Activated T-cell treated with anti-CD3 and anti-CD28 coated beads, Interleukin-2, amount 50 U/mL, for 4 hours (primary cell): ENCODE data around the gene KCTD7. TPM values are rescaled to one million over a fixed set of nuclear protein-coding genes. Genes with fewer than 3 reads are reported as not detected.
A peak's percentile ranks its signal among the peaks of the same experiment; 100 is the strongest.
"Not testable (repeated sequence)": the region's sequence is repeated elsewhere in the genome, so short reads cannot be mapped to it uniquely, and the experiment has no call there.

Source experiments
- ATAC-seq, 2 donors: fragments of 200-7000 bp; cut with Tn5 transposase; one replicate each; pipeline ENCODE4 v1.10.0; 2021
- DNase-seq: peaks from one replicate; pipeline ENCODE4 v3.0.0-alpha.2; 2020
- H3K27me3 Mint-ChIP-seq: one replicate; pipeline ENCODE4 v1.8.0; 2021; ENCODE audit warnings: low read depth, mixed read lengths
- H3K36me3 Mint-ChIP-seq: one replicate; pipeline ENCODE4 v1.8.0; 2022; ENCODE audit warnings: mixed read lengths; ENCODE audit not compliant: insufficient read depth
- H3K4me1 Mint-ChIP-seq: one replicate; pipeline ENCODE4 v1.8.0; 2021; ENCODE audit warnings: low read depth, mixed read lengths
- H3K4me3 Mint-ChIP-seq: one replicate; pipeline ENCODE4 v1.8.0; 2021; ENCODE audit warnings: mild to moderate bottlenecking, moderate library complexity, mixed read lengths
- H3K9me3 Mint-ChIP-seq: one replicate; pipeline ENCODE4 v1.8.0; 2021; ENCODE audit warnings: mixed read lengths
- total RNA-seq, 3 donors: library from RNA; stranded (reverse); gene quantifications; one replicate each; pipeline ENCODE4 v1.2.1, GENCODE V29; 2021

The KCTD7 gene
- total RNA-seq, 3 donors from 2014 or later, result 3.1 to 3.9 (median 3.6) TPM

GRCh38 chr7:66631471-66631870 lies 2.8 kb downstream of the KCTD7 start:
- Mint-ChIP-seq H3K9me3 (no peaks in the 10 kb centered on the region), H3K36me3 (peaks cover 7% of the 10 kb centered on the region), H3K4me3 (peak overlapping the region; percentile 22), H3K27me3 (no peaks in the 10 kb centered on the region), H3K4me1 (peaks cover 49% of the 10 kb centered on the region)
- no peak for ATAC-seq
- no peak for DNase-seq

DNA sequence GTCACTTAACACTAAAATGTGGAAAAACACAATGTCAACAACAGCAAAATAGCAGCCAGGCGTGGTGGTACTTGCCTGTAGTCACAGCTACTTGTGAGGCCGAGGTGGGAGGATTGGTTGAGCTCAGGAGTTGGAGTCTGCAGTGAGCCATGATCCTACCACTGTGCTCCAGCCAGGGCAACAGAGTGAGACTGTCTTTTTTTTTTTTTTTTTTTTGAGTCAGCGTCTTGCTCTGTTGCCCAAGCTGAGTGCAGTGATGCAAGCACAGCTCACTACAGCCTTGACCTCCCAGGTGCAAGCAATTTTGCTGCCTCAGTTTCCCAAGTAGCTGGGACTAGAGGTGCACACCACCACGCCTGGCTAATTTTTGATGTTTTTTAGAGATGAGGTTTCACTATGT lies 6.1 kb downstream of the KCTD7 start:
- Mint-ChIP-seq H3K36me3 (peaks cover 18% of the 10 kb centered on the region), H3K4me3 (no peak overlapping the region), H3K27me3 (no peaks in the 10 kb centered on the region), H3K4me1 (peaks cover 41% of the 10 kb centered on the region), H3K9me3 (no peaks in the 10 kb centered on the region)
- no peak for ATAC-seq
- no peak for DNase-seq

DNA sequence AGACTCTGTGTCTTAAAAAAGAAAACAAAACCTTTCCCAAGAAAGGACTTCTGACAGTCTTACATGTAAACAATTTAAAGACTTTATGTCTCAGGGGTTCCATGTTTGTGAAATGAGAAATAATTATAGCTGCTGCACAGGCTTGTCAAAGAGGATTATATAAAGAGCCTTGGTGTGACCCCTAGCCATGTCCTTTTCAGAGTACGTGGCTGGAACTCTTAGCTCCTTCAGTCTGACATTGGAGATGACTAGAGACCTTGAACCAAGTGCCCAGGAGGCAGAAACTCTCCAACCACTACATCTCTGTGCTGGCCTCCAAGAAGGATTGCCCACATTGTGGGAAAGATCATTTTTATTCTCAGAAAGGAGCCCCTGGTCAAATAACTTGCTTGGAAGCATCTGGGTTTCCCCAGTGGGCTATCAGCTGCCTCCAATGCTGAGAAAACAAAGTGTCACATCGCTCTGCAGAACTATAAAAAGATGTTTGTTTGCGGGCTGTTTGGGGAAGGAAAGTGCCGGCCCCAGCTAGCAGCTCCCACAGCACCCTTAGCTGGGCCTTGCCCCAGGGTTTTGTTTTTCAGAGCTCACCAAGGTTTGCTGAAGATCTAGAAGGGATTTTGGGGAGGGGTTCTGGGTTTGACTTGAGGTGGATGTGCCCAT lies 6.8 kb downstream of the KCTD7 start:
- H3K4me3 Mint-ChIP-seq, H3K27me3 Mint-ChIP-seq, H3K9me3 Mint-ChIP-seq, DNase-seq, ATAC-seq: not testable (repeated sequence)
- Mint-ChIP-seq H3K36me3 (peaks cover 23% of the 10 kb centered on the region), H3K4me1 (peaks cover 34% of the 10 kb centered on the region)

DNA sequence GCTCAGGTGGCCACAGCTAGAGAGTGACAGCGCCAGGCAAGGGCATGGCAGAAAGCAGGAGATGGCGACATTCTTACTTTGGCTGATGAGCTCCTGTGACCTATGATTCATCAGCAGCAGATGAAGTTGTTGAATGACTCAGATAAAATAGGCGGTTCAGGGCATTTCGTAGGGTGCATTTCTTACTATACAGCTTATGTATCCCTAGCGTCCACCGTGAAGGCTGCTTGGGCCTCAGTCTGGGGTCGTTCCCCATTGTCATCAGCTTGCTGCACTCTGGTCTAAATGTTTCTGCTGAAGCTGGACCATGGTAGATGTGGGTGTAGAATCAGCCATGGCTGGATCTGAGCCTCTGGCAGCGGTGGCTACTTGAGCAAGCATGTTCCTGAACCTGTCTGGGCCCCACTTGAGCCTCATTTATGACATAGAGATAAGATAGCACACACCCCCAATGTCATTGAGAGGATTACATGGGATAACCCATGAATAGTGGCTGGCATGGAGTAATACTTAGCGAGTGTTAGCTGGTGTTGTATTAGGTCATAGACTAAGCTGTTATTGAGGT lies 7.4 kb downstream of the KCTD7 start:
- Mint-ChIP-seq H3K36me3 (peaks cover 26% of the 10 kb centered on the region), H3K4me1 (peaks cover 28% of the 10 kb centered on the region)
- peak; percentile 90 to 97 for ATAC-seq
- H3K4me3 Mint-ChIP-seq, H3K9me3 Mint-ChIP-seq, DNase-seq, H3K27me3 Mint-ChIP-seq: not testable (repeated sequence)

DNA sequence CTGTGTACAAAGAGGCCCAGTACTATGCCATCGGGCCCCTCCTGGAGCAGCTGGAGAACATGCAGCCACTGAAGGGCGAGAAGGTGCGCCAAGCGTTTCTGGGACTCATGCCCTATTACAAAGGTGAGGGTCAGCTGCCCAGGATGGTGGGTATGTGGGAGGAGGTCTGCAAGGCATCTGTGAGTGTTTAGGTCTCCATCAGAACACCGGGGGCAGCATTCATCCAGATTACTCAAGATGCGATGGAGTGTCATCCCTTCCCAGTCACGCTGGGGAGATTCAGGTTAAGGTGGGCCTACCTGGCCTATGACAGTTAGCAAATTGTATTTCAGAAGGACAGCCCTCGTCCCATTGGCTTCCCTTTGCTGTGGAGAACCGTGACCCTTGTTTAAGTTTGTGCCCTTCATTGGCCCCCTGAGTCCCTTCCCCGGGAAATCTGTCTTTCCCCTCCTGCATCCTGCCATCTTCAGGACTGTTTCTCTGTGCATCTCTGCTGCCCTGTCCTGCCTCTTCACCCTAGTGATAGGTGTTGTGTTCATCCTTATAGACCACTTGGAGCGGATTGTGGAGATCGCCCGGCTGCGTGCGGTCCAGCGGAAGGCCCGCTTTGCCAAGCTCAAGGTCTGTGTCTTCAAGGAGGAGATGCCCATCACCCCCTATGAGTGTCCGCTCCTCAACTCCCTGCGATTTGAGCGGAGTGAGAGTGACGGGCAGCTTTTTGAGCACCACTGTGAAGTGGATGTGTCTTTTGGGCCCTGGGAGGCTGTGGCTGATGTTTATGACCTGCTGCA lies 9.8 kb downstream of the KCTD7 start:
- Mint-ChIP-seq H3K27me3 (no peaks in the 10 kb centered on the region), H3K36me3 (peaks cover 28% of the 10 kb centered on the region), H3K4me3 (no peak overlapping the region), H3K9me3 (no peaks in the 10 kb centered on the region), H3K4me1 (peaks cover 11% of the 10 kb centered on the region)
- DNase-seq (no peak), ATAC-seq (no peak)

GRCh38 chr7:66639773-66640172 lies 11.1 kb downstream of the KCTD7 start:
- Mint-ChIP-seq H3K4me3 (no peak overlapping the region), H3K9me3 (no peaks in the 10 kb centered on the region), H3K36me3 (peaks cover 30% of the 10 kb centered on the region), H3K27me3 (no peaks in the 10 kb centered on the region), H3K4me1 (peaks cover 7% of the 10 kb centered on the region)
- ATAC-seq (no peak), DNase-seq (no peak)

GRCh38 chr7:66640802-66641525 lies 12.3 kb downstream of the KCTD7 start:
- H3K9me3 Mint-ChIP-seq, result no peaks in the 10 kb centered on the region
- DNase-seq, result no peak
- no peak overlapping the region for H3K4me3 Mint-ChIP-seq
- H3K27me3 Mint-ChIP-seq, result no peaks in the 10 kb centered on the region
- no peak for ATAC-seq
- peaks cover 7% of the 10 kb centered on the region for H3K4me1 Mint-ChIP-seq
- peaks cover 35% of the 10 kb centered on the region for H3K36me3 Mint-ChIP-seq

DNA sequence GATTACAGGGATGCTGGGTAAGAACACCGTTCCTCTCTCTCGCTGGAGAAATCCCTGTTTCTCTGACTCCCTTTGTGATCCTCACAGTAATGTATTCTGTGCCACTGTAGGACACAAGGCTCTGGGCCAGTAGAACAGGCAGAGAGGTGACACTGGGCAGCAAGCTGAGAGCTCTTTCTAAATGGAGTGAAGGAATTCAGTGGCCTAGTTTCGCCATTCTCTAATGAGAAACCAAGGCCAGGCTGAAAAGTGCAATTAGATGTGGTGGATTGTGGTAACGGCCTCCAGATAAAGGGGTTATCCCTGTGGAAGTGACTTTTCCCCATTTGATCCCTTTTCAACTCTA lies 12.8 kb downstream of the KCTD7 start:
- no peak for DNase-seq
- H3K4me1 Mint-ChIP-seq, result peaks cover 5% of the 10 kb centered on the region
- H3K4me3 Mint-ChIP-seq, result no peak overlapping the region
- H3K36me3 Mint-ChIP-seq, result peaks cover 36% of the 10 kb centered on the region
- H3K27me3 Mint-ChIP-seq, result no peaks in the 10 kb centered on the region
- H3K9me3 Mint-ChIP-seq, result no peaks in the 10 kb centered on the region
- no peak for ATAC-seq

DNA sequence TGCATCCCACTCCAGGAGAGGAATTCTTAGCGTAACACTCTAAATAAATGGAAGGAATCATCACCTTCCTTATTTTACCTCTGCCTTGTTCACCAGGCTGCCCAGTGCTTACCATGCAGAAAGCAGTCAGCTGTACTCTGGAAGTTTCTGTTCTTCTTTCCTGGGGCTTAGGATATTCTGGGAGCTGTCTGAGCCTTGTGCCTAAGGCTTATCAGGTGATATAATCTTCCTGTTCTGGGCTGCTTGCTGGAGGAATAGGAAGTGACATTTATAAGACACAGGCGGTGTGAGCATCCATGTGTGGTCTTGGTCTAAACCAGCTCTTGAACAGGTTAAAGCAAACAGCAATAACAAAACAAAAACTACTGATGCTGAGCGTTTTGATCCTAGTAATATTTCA lies 13.5 kb downstream of the KCTD7 start:
- peaks cover 40% of the 10 kb centered on the region for H3K36me3 Mint-ChIP-seq
- no peaks in the 10 kb centered on the region for H3K9me3 Mint-ChIP-seq
- DNase-seq, result no peak
- peaks cover 5% of the 10 kb centered on the region for H3K4me1 Mint-ChIP-seq
- no peaks in the 10 kb centered on the region for H3K27me3 Mint-ChIP-seq
- H3K4me3 Mint-ChIP-seq, result no peak overlapping the region
- ATAC-seq, result no peak

DNA sequence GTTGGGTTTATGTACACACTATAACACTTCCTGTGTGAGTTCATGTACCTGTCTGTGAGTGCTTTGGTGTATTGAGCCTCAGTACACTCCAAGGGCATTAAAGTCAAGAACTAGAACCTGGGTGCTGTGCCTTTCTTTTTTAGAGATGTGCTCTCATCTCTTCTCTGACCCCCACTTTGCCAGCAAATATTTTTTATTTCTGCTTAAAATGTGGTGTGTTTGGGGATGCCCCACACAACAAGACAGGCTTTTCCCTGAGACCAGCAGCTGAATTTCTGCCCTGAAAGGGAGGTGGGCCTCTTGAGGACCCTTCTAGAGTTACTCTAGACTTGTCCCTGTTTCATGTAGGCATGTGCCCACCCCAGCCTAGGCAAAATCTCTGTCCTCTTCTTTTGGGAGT lies 14.3 kb downstream of the KCTD7 start:
- no peaks in the 10 kb centered on the region for H3K9me3 Mint-ChIP-seq
- ATAC-seq, result no peak
- H3K27me3 Mint-ChIP-seq, result no peaks in the 10 kb centered on the region
- H3K36me3 Mint-ChIP-seq, result peaks cover 40% of the 10 kb centered on the region
- DNase-seq, result no peak
- no peak overlapping the region for H3K4me3 Mint-ChIP-seq
- H3K4me1 Mint-ChIP-seq, result peaks cover 5% of the 10 kb centered on the region

DNA sequence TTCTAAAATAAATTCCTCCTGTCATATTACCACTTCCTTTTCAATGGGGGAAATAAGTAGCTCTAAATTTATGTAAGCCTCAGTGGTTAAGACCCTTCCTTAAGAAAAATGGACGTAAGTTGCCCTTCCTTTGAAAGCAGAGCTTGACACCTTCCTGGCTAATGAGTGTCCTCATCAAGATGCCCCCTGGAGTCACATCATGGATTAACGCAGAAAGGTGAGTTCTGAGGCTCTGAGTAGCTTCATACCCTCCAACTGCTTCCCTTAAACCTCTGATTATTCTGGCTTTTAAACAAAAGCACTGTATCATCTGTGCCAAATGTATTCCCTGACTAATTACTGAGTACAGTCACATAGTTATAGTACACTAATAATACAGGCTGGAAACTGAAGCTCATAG lies 14.7 kb downstream of the KCTD7 start:
- Mint-ChIP-seq H3K4me3 (no peak overlapping the region), H3K9me3 (no peaks in the 10 kb centered on the region), H3K4me1 (peaks cover 5% of the 10 kb centered on the region), H3K27me3 (no peaks in the 10 kb centered on the region), H3K36me3 (peaks cover 39% of the 10 kb centered on the region)
- DNase-seq (no peak), ATAC-seq (no peak)

DNA sequence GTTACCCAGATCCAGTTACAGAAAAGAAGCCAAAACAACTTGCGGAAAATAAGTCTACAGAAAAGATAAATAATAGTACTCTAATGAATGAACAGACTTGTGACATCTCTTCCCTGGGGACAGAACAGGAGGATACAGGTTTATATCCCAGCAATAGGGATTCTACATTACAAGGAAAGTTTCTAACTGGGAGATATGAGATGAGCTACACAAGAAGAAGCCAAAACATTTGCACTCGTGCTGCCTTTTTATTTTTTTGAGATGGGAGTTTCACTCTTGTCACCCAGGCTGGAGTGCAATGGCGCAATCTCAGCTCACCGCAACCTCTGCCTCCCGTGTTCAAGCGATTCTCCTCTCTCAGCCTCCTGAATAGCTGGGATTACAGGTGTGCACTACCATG lies 22.3 kb downstream of the KCTD7 start:
- H3K4me3 Mint-ChIP-seq, H3K27me3 Mint-ChIP-seq, ATAC-seq, DNase-seq, H3K9me3 Mint-ChIP-seq, H3K36me3 Mint-ChIP-seq: not testable (repeated sequence)
- H3K4me1 Mint-ChIP-seq, result peaks cover 17% of the 10 kb centered on the region

DNA sequence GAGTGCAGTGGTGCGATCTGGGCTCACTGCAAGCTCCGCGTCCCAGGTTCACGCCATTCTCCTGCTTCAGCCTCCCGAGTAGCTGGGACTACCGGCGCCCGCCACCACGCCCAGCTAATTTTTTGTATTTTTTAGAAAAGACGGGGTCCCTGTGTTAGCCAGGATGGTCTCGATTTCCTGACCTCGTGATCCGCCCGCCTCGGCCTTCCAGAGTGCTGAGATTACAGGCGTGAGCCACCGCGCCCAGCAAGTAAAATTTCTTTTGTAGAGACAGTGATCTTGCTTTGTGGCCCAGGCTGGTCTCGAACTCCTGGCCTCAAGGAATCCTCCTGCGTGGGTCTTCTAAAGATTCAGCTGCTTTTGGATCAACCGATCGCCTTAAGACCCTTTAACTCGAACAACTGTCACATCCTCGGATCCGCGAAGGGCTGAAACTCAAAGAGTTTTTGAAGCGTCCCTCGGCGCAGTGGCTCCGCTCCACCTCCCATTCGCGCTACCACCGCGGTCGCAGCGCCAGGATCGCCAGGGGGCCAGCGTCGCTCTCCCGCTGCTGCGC lies 25.1 kb downstream of the KCTD7 start:
- not testable (repeated sequence) for H3K9me3 Mint-ChIP-seq, H3K27me3 Mint-ChIP-seq, H3K36me3 Mint-ChIP-seq, DNase-seq, ATAC-seq
- Mint-ChIP-seq H3K4me1 (peaks cover 19% of the 10 kb centered on the region), H3K4me3 (peak overlapping the region; percentile 94)
